ENCODE measurements around the gene TSPO2.

DNA sequence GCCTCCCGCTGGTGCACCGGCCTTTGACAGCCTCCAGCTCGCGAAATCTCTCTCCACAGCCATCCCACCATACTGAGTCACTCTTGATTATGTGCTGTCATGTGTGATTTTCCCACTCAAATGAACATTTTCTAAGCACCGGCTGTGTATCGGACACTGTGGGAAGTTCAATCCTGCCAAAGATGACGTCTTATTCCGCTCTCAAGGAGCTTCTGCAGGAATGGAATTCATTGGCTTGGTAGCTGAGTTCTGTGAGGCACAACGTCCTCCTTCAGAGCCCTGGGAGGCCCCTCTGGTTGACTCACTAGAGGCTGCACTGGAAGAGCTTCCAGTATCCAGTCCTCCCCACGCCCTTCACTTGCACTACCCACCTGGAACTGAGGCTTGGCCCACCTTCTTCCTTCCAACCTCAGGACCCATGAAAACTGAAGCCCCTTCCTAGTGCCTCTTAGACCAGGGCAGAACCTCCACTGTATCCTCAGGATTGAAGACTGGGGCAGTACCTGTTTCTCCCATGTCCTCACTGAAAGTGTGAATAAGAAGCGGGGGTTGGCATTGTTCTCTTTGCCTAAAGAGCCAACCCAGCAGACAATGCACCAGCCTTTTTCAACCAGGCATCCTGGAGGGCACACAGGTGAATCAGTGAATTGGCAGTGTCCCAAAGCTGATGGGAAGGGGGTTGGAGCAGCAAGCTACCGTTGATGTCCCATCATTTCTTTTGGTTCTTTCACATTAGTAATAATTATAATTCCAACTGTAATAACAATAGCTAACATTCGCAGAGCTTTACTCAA, 5.0 kb upstream of the TSPO2 start:
- TF ChIP-seq EZH2 (IDR thresholded peaks at IDR 0.05; ENCODE audit: borderline replicate concordance, low read depth, low read length, severe bottlenecking): no peak
- TF ChIP-seq MAX (IDR thresholded peaks at IDR 0.05; ENCODE audit: insufficient read depth, insufficient read length): no peak
- TF ChIP-seq CTCF (IDR thresholded peaks at IDR 0.05; ENCODE audit: extremely low read depth in 1 of 2, insufficient read depth in 1 of 2, low read depth in 1 of 2, low read length in 2 of 2): no peak
- TF ChIP-seq POLR2A (IDR thresholded peaks at IDR 0.05; ENCODE audit: low read depth, low read length): no peak
